Stimulated activated CD4-positive, alpha-beta T cell treated with anti-CD3 and anti-CD28 coated beads, Interleukin-4, amount 100 ng/mL, for 1 hour (primary cell): ENCODE data around the gene PLD4.

Experiments
- DNase-seq: peaks from one replicate; pipeline ENCODE4 v3.0.0-alpha.2; 2020

Gene PLD4

GRCh38 chr14:104976198-104977007 is 51.7 kb downstream of the PLD4 start:
- DNase-seq: peak; percentile 90

GRCh38 chr14:104977008-104977680 is 52.5 kb downstream of the PLD4 start:
- DNase-seq: no peak

- DNase-seq: peak; percentile 67
These were observed 53.3 kb downstream of the PLD4 start, which contains the start of gene AHNAK2 for GRCh38 chr14:104977681-104978653. Gene AHNAK2, minus strand, starts transcription at chr14:104978374. Its CDS starts 137 bp downstream, at chr14:104978237.

GRCh38 chr14:104978746-104979691 is 54.3 kb downstream of the PLD4 start:
- DNase-seq: no peak

- DNase-seq: peak; percentile 1
These were observed 55.3 kb downstream of the PLD4 start for GRCh38 chr14:104979758-104980610.

GRCh38 chr14:104980611-104981531 is 56.2 kb downstream of the PLD4 start:
- DNase-seq: peak; percentile 0

GRCh38 chr14:104981699-104982541 is 57.2 kb downstream of the PLD4 start:
- DNase-seq: no peak

- no peak for DNase-seq
These were observed 58.0 kb downstream of the PLD4 start for GRCh38 chr14:104982548-104983230.
